Brain microvascular endothelial cell (primary cell): Measurements from ENCODE around the gene ZER1.
"Not testable (repeated sequence)": the region's sequence is repeated elsewhere in the genome, so short reads cannot be mapped to it uniquely, and the experiment has no call there.

Experiments
- DNase-seq: peaks from one replicate; pipeline ENCODE4 v3.0.0-alpha.2; 2020
- H3K27ac ChIP-seq: fragments of 250-450 bp; sonication (Bioruptor Pico); 2 replicates; pipeline ENCODE4 v1.5.1; 2020; ENCODE audit warnings: mild to moderate bottlenecking, moderate library complexity
- H3K27me3 ChIP-seq: fragments of 250-450 bp; sonication (Bioruptor Pico); replicated peaks from 2 replicates; pipeline ENCODE4 v1.5.1; 2020; ENCODE audit warnings: mild to moderate bottlenecking
- H3K36me3 ChIP-seq: fragments of 250-450 bp; sonication (Bioruptor Pico); replicated peaks from 2 replicates; pipeline ENCODE4 v1.5.1; 2020; ENCODE audit warnings: mild to moderate bottlenecking
- H3K4me3 ChIP-seq: 2 replicates; pipeline ENCODE4 v1.5.1; 2011; ENCODE audit warnings: low read depth, mild to moderate bottlenecking, control low read depth, low read length, moderate library complexity
- in situ Hi-C: cut with HindIII; loops from 2 replicates; pipeline ENCODE4 v1.10.0; 2017; ENCODE audit warnings: low sequenced_read_pairs, low pct_ligation_motif_present
- TF ChIP-seq, protein P1 (sequence below): IDR thresholded peaks from 2 replicates; pipeline ENCODE4 v1.5.1; 2011; ENCODE audit warnings: low read depth, mild to moderate bottlenecking, moderate library complexity, low read length, control low read depth, inconsistent platforms; ENCODE audit errors: missing control alignments

The ZER1 gene

DNA sequence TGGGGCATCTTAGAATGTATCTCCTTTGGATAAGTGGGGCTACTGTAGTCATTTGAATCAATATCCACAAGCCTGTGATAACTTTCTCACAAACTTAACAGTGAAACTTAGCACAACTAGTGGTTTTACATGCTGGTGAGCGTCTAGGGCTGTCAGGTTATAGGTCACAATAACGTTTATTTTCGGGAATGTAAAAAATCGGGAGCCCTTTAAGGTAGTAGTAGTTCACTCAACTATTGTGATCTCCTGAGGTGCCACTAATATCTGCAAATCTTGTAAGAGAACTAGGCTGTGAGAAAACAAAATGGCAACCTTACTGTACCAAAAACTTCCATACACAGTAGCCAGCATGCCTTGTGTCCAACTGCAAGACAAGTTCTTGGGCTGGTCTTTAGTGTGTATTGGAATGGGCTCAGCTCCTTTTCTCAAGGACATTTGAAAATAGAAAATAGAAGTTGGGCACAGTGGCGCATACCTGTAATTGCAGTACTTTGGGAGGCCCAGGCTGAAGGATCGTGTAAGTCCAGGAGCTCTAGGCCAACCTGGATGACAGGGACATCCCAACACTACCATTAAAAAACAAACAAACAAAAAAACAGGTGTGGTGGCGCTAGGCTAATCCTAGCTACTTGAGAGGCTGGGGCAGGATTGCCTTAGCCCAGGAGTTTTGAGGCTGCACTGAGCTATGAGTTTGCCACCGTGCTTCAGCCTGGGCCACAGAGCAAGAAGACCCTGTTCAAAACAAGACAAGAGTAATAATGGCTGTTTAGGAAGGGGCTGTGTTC is 74.6 kb downstream of the ZER1 start:
- no peak for DNase-seq
- Histone ChIP-seq H3K36me3 (peaks cover 43% of the 10 kb centered on the region), H3K27me3 (no peaks in the 10 kb centered on the region), H3K27ac (no peak overlapping the region), H3K4me3 (no peak overlapping the region)
- TF ChIP-seq, protein P1, sequence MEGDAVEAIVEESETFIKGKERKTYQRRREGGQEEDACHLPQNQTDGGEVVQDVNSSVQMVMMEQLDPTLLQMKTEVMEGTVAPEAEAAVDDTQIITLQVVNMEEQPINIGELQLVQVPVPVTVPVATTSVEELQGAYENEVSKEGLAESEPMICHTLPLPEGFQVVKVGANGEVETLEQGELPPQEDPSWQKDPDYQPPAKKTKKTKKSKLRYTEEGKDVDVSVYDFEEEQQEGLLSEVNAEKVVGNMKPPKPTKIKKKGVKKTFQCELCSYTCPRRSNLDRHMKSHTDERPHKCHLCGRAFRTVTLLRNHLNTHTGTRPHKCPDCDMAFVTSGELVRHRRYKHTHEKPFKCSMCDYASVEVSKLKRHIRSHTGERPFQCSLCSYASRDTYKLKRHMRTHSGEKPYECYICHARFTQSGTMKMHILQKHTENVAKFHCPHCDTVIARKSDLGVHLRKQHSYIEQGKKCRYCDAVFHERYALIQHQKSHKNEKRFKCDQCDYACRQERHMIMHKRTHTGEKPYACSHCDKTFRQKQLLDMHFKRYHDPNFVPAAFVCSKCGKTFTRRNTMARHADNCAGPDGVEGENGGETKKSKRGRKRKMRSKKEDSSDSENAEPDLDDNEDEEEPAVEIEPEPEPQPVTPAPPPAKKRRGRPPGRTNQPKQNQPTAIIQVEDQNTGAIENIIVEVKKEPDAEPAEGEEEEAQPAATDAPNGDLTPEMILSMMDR: no peak
- in situ Hi-C loops: no loop called here

DNA sequence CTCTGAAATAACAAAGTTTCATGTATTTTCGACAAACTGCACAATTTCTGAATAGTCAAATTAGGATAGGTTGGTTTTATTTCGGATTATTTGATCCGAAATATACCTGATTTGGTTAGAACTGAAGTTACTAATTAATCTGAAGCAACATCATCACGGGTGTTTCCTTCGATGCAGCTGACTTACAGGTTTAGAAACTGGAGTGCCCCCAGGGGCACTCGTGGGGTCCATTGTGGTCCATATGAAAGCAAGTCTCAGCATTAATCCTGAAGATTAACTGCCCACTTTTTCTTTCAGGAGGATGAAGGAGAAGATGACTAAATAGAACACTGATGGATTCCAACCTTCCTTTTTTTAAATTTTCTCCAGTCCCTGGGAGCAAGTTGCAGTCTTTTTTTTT is 77.4 kb downstream of the ZER1 start:
- TF ChIP-seq, protein P1: no peak
- H3K27ac ChIP-seq: no peak overlapping the region
- no peaks in the 10 kb centered on the region for H3K27me3 ChIP-seq
- no peak overlapping the region for H3K4me3 ChIP-seq
- no peak for DNase-seq
- peaks cover 55% of the 10 kb centered on the region for H3K36me3 ChIP-seq
- in situ Hi-C loops: no loop called here

GRCh38 chr9:128693738-128694137 is 78.0 kb downstream of the ZER1 start:
- in situ Hi-C loops, H3K4me3 ChIP-seq, H3K27ac ChIP-seq, DNase-seq, H3K27me3 ChIP-seq: not testable (repeated sequence)
- H3K36me3 ChIP-seq: peaks cover 55% of the 10 kb centered on the region

- Histone ChIP-seq H3K27ac (no peak overlapping the region), H3K36me3 (peaks cover 37% of the 10 kb centered on the region), H3K27me3 (no peaks in the 10 kb centered on the region), H3K4me3 (peak overlapping the region; percentile 91)
- no peak for DNase-seq
- TF ChIP-seq, protein P1: no peak
- in situ Hi-C loops: no loop called here
Observed at GRCh38 chr9:128690684-128691034, 81.1 kb downstream of the ZER1 start.

DNA sequence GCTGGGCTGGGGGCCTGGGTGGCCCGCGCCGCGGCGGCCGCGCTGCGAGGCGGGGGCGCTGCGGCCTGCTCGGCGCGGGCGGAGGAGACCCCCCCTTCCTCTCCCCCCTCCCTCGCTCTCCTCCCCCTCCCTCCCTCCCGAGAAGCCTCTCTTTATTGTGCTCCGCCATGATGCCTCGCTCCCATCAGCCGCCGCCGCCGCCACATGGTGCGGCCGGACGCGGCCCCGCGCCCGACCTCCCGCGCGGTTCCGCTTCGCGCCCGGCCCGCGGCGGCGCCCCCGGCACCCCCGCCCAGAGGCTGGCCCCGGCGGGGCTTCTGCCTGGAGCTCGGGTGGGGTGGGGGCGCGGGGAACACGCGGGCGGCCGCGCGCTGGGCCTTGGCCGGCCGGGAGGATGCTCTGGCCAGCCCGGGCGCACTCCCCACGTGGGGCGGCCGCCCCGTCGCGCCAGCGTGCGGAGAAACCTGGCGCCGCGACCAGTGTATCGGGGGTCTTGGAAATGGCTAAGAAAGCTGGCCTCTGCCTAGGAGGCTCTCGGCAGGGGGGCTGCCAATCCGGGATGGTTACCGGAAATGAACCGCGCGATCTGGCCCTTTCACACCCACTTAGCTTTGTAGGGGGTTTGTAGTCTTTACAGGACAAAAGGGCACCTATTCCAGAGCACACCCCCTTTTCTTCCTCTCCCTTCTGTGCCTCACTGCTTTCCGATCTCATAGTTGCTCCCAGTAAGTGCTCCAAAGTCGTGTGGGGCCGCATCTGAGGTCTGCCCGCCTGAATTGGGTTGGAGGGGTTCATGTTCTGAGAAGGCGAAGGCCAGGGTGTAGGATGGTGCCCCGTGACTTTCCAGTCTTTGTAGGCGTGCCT is 81.7 kb downstream of the ZER1 start:
- Histone ChIP-seq H3K4me3 (peak overlapping the region; percentile 91), H3K27ac (peak overlapping the region; percentile 60), H3K36me3 (peaks cover 34% of the 10 kb centered on the region), H3K27me3 (no peaks in the 10 kb centered on the region)
- TF ChIP-seq, protein P1: no peak
- DNase-seq: no peak
- in situ Hi-C loops: no loop called here

DNA sequence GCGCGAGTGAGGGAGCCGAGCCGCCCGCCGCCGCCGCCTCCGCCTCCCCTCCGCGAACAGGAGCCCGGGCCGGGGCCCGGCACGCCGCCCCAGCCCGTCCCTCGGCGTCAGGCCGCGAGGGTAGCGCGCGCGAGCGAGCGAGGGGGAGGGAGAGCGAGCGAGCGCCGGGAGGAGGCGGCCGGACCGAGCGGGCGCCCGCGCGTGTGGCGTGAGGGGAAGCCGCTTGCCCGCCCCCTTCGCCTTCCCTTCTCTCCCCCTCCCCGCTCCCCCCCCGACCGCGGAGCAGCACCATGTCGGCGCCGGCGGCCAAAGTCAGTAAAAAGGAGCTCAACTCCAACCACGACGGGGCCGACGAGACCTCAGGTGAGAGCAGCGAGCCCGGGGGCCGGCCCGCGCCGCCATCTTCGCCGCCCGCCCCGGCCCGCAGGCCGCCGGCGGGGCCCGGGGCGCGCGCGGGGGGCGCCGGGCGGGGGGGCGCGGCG is 82.4 kb downstream of the ZER1 start:
- TF ChIP-seq, protein P1: no peak
- H3K36me3 ChIP-seq: peaks cover 32% of the 10 kb centered on the region
- DNase-seq: peak; percentile 8
- peak overlapping the region; percentile 91 for H3K4me3 ChIP-seq
- in situ Hi-C loops: no loop called here
- peak overlapping the region; percentile 72 for H3K27ac ChIP-seq
- H3K27me3 ChIP-seq: no peaks in the 10 kb centered on the region
